Measurements from ENCODE around the gene CAPN7.

GRCh38 chr3:15301761-15302160 is 95.7 kb downstream of the CAPN7 start:
- TF ChIP-seq GATA2 (IDR thresholded peaks at IDR 0.05; ENCODE audit: low read depth, low read length) (no peak), GATA3 (IDR thresholded peaks at IDR 0.05; ENCODE audit: low read depth, low read length) (no peak)

All from SH-SY5Y (cell line).